SU-DHL-6 (cell line): ENCODE measurements around the gene KCNH4.
A peak's percentile ranks its signal among the peaks of the same experiment; 100 is the strongest.

Experiments used
- H2AFZ ChIP-seq: fragments of 200-600 bp; sonication (generic); 2 replicates; pipeline ENCODE4 v1.6.1; 2014; ENCODE audit warnings: low read depth, mild to moderate bottlenecking, moderate library complexity, mixed read lengths, antibody characterized with exemption, low read length; ENCODE audit not compliant: severe bottlenecking
- H3F3A ChIP-seq: fragments of 200-600 bp; shearing (Covaris generic); 2 replicates; pipeline ENCODE4 v1.6.0; 2016; ENCODE audit warnings: antibody characterized with exemption, mild to moderate bottlenecking; ENCODE audit not compliant: insufficient read depth
- H3K27ac ChIP-seq: fragments of 200-600 bp; sonication (generic); 2 replicates; pipeline ENCODE4 v1.5.1; 2016; ENCODE audit warnings: low read depth, mild to moderate bottlenecking, low read length, moderate library complexity, mixed read lengths
- H3K27me3 ChIP-seq: fragments of 200-600 bp; sonication (generic), shearing (Covaris generic); 2 replicates; pipeline ENCODE4 v1.6.0; 2014; ENCODE audit warnings: mild to moderate bottlenecking, low read length
- H3K36me3 ChIP-seq: fragments of 200-600 bp; sonication (generic); 2 replicates; pipeline ENCODE4 v1.6.1; 2014; ENCODE audit warnings: mild to moderate bottlenecking, low read length, mixed read lengths
- H3K4me2 ChIP-seq: fragments of 300-600, 200-600 bp; shearing (Covaris generic), sonication (generic); 2 replicates; pipeline ENCODE4 v1.6.0; 2014; ENCODE audit warnings: low read length, low read depth, mild to moderate bottlenecking; ENCODE audit not compliant: poor library complexity, severe bottlenecking
- H3K4me3 ChIP-seq: fragments of 200-600 bp; sonication (generic); 2 replicates; pipeline ENCODE4 v1.5.1; 2014; ENCODE audit warnings: antibody characterized with exemption, low read length, mild to moderate bottlenecking, mixed read lengths; ENCODE audit not compliant: insufficient read depth, poor library complexity, severe bottlenecking
- H3K79me2 ChIP-seq: fragments of 200-600 bp; sonication (generic); 2 replicates; pipeline ENCODE4 v1.6.1; 2014; ENCODE audit warnings: mild to moderate bottlenecking, low read length, moderate library complexity; ENCODE audit not compliant: insufficient read depth
- H3K9ac ChIP-seq: fragments of 200-600 bp; sonication (generic); 2 replicates; pipeline ENCODE4 v1.7.0; 2014; ENCODE audit warnings: mild to moderate bottlenecking, low read length
- H3K9me2 ChIP-seq: fragments of 200-600 bp; sonication (generic); replicated peaks from 2 replicates; pipeline ENCODE4 v1.6.1; 2014; ENCODE audit warnings: low read length; ENCODE audit not compliant: insufficient read depth
- H3K9me3 ChIP-seq: fragments of 200-600 bp; sonication (generic); 2 replicates; pipeline ENCODE4 v1.6.1; 2014; ENCODE audit warnings: low read length, mixed read lengths; ENCODE audit not compliant: insufficient read depth
- H4K20me1 ChIP-seq: fragments of 200-600 bp; sonication (generic); 2 replicates; pipeline ENCODE4 v1.6.1; 2014; ENCODE audit warnings: low read depth, mild to moderate bottlenecking, antibody characterized with exemption, low read length, moderate library complexity, mixed read lengths
- EZH2phosphoT487 ChIP-seq: fragments of 200-600 bp; sonication (generic), shearing (Covaris generic); conservative IDR thresholded peaks from 2 replicates; pipeline ENCODE4 v1.6.1; 2018; ENCODE audit warnings: mild to moderate bottlenecking, antibody characterized with exemption, low read length, moderate library complexity, mixed read lengths
- TF ChIP-seq, protein P1 (sequence below): fragments of 200-600 bp; sonication (generic); IDR thresholded peaks from one replicate; pipeline ENCODE4 v1.5.1; 2017; ENCODE audit warnings: antibody characterized with exemption, mild to moderate bottlenecking, low read length, moderate library complexity; ENCODE audit not compliant: insufficient read depth, poor library complexity, severe bottlenecking

KCNH4 gene

DNA sequence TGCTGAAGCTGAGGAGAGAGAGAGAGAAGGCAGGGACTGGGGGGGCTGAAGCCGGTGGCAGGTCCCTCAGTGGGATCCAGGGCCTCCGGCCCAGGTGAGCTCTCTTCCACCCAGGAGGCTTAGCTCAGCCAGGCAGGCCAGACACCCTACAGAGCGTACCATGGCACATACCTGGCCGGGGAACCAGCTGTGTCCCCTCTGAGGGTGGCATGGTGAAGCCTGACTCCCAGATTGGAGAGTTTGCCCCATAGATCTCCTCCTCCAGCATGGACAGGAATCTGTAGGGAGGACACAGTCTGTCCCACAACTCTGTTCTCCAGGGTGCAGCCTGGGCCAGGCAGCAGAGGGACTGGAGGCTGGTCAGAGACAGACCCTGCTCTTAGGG lies 62.8 kb downstream of the KCNH4 start:
- no peaks in the 10 kb centered on the region for H3K36me3 ChIP-seq

DNA sequence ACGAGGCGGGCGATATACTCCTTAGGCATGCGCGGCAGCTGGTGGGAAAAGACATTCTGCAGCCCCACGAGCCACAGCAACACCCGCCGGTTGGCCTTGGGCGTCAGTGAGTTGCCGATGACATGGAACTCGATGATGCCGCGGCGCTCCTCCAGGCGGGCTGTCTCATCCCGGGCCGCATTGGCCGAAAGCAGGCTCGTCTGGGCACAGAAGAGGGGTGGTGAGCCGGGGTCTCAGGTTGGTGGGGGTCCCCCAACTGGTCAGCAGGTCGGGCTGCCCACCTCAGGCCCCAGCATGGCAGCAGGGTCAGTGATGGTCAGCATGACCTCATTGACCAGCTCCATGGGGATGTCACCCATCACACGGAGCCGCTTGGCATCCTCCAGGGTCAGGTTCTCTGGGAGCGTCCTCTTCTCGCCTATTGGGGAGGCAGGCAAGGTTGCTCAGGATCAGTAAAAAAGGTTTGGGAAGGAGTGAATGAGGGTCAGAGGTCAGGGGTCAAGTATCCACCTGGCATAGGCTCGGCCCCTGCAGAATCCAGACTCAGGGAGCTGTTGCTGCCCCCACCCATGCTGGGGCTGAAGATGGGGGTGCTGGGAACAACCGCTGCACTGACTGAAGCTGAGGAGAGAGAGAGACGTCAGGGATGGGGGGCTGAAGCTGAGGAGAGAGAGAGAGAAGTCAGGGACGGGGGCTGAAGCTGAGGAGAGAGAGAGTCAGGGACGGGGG lies 63.4 kb downstream of the KCNH4 start:
- H3K36me3 ChIP-seq, result no peaks in the 10 kb centered on the region
- H4K20me1 ChIP-seq, result no peaks in the 10 kb centered on the region
- no peak overlapping the region for H3K4me2 ChIP-seq
- no peak for TF ChIP-seq EZH2phosphoT487
- TF ChIP-seq, protein P1, sequence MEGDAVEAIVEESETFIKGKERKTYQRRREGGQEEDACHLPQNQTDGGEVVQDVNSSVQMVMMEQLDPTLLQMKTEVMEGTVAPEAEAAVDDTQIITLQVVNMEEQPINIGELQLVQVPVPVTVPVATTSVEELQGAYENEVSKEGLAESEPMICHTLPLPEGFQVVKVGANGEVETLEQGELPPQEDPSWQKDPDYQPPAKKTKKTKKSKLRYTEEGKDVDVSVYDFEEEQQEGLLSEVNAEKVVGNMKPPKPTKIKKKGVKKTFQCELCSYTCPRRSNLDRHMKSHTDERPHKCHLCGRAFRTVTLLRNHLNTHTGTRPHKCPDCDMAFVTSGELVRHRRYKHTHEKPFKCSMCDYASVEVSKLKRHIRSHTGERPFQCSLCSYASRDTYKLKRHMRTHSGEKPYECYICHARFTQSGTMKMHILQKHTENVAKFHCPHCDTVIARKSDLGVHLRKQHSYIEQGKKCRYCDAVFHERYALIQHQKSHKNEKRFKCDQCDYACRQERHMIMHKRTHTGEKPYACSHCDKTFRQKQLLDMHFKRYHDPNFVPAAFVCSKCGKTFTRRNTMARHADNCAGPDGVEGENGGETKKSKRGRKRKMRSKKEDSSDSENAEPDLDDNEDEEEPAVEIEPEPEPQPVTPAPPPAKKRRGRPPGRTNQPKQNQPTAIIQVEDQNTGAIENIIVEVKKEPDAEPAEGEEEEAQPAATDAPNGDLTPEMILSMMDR, result no peak
- H3K9me3 ChIP-seq, result no peaks in the 10 kb centered on the region
- H3F3A ChIP-seq, result peaks cover 11% of the 10 kb centered on the region
- no peaks in the 10 kb centered on the region for H3K27me3 ChIP-seq
- H3K79me2 ChIP-seq, result no peaks in the 10 kb centered on the region
- H3K9me2 ChIP-seq, result no peaks in the 10 kb centered on the region
- no peak overlapping the region for H3K4me3 ChIP-seq
- no peak overlapping the region for H2AFZ ChIP-seq
- H3K9ac ChIP-seq, result no peak overlapping the region
- H3K27ac ChIP-seq, result no peak overlapping the region

More for the DNA sequence above, 62.8 kb downstream of the KCNH4 start:
- Histone ChIP-seq H3F3A (peaks cover 11% of the 10 kb centered on the region), H3K9me3 (no peaks in the 10 kb centered on the region), H3K27me3 (no peaks in the 10 kb centered on the region), H3K79me2 (no peaks in the 10 kb centered on the region), H3K4me2 (no peak overlapping the region), H3K9ac (no peak overlapping the region), H4K20me1 (no peaks in the 10 kb centered on the region), H3K4me3 (no peak overlapping the region), H3K27ac (no peak overlapping the region), H2AFZ (no peak overlapping the region), H3K9me2 (no peaks in the 10 kb centered on the region)
- TF ChIP-seq, protein P1, result no peak
- TF ChIP-seq EZH2phosphoT487, result no peak

DNA sequence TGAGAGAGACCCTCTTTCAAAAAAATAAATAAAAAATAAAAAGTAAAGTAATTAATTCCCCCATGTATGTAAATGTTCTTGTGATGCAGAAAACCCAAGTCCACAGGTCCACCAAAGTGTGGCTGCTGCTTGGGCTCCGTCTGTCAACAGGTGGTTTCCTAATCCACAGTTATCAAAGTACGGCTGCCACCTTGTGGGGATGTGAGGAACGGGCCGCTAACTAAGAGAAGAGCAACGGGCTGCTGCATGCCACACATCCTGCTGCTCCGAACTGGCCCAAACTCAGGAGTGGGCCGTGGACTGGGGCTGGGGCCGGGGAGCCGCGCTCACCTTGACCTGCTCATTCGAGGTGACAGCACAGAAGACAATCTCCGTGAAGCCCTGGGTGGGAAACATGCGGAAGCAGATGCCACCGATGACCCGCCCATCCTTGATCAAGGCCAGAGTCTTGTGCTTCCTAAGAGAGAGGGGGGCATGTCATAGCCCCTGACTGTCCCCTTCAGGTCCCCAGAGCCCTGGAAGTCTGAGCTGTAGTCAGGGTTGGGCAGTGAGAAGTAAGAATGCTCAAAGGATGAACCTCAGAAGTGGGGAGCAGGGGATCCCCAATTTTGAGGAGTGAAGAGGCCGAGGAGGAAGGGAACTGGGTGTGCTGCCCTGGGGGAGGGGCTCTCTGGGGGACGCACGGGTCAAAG lies 64.1 kb downstream of the KCNH4 start:
- Histone ChIP-seq H4K20me1 (no peaks in the 10 kb centered on the region), H3K9me3 (no peaks in the 10 kb centered on the region), H3K4me2 (peak overlapping the region; percentile 48), H3F3A (peaks cover 11% of the 10 kb centered on the region), H3K79me2 (no peaks in the 10 kb centered on the region), H3K27me3 (no peaks in the 10 kb centered on the region), H3K27ac (peak overlapping the region; percentile 72; the same call in 1 of the 2 replicates), H2AFZ (no peak overlapping the region), H3K9ac (no peak overlapping the region), H3K4me3 (no peak overlapping the region), H3K36me3 (no peaks in the 10 kb centered on the region), H3K9me2 (no peaks in the 10 kb centered on the region)
- TF ChIP-seq, protein P1, result peak; percentile 74
- TF ChIP-seq EZH2phosphoT487, result no peak
